Measurements from ENCODE around the gene ADAM8. TPM values are rescaled to one million over a fixed set of nuclear protein-coding genes. Genes with fewer than 3 reads are reported as not detected.

The ADAM8 gene
- total RNA-seq, 1 donor from 2014 or later, result 2.6 TPM

- peaks cover 71 to 81% (median 77%) of the 10 kb centered on the region in 3 donors for H3K36me3 ChIP-seq (ENCODE audit: control insufficient read depth in 3 of 3, insufficient read depth in 3 of 3, low read length in 3 of 3)
- no peak overlapping the region for H3K9ac ChIP-seq (ENCODE audit: low read depth in 1 of 3, low read length in 3 of 3)
- no peak overlapping the region for H3K27ac ChIP-seq (ENCODE audit: low read depth, low read length)
- no peak overlapping the region for H3K4me3 ChIP-seq (ENCODE audit: low read length in 3 of 3)
- no peaks in the 10 kb centered on the region for H3K27me3 ChIP-seq (ENCODE audit: control insufficient read depth in 3 of 3, insufficient read depth in 3 of 3, low read length in 3 of 3)
- H3K9me3 ChIP-seq (ENCODE audit: control insufficient read depth in 3 of 3, low read length in 3 of 3), result no peaks in the 10 kb centered on the region
- H3K4me1 ChIP-seq (ENCODE audit: control insufficient read depth in 3 of 3, insufficient read depth in 3 of 3, low read length in 3 of 3), result no peaks in the 10 kb centered on the region
These were observed 21.8 kb upstream of the ADAM8 start for GRCh38 chr10:133298466-133298865.

DNA sequence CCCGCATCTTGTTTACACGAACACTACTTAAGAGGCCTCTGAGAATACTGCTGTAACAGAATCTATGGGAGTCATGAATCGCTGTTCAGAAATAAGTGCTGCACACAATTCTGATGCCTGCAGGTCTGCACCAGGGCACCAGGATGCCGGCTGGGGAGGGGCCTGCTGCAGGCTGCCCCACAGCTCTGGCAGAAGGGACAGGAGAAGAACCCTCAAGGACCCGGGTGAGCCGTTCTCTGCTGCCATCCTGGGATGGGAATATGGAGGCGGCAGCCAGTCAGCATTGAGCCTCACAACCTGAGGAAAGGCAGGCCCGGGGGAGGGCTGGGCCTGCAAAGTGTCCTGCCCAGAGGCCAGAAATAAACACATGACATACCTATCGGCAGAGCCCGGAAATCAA lies 20.8 kb upstream of the ADAM8 start:
- H3K4me1 ChIP-seq (ENCODE audit: control insufficient read depth in 3 of 3, insufficient read depth in 3 of 3, low read length in 3 of 3), result no peaks in the 10 kb centered on the region
- H3K4me3 ChIP-seq (ENCODE audit: low read length in 3 of 3), result no peak overlapping the region
- H3K27ac ChIP-seq (ENCODE audit: low read depth, low read length), result no peak overlapping the region
- H3K36me3 ChIP-seq (ENCODE audit: control insufficient read depth in 3 of 3, insufficient read depth in 3 of 3, low read length in 3 of 3), result peaks cover 75 to 88% (median 84%) of the 10 kb centered on the region in 3 donors
- H3K9me3 ChIP-seq (ENCODE audit: control insufficient read depth in 3 of 3, low read length in 3 of 3), result no peaks in the 10 kb centered on the region
- H3K27me3 ChIP-seq (ENCODE audit: control insufficient read depth in 3 of 3, insufficient read depth in 3 of 3, low read length in 3 of 3), result no peaks in the 10 kb centered on the region
- H3K9ac ChIP-seq (ENCODE audit: low read depth in 1 of 3, low read length in 3 of 3), result no peak overlapping the region

DNA sequence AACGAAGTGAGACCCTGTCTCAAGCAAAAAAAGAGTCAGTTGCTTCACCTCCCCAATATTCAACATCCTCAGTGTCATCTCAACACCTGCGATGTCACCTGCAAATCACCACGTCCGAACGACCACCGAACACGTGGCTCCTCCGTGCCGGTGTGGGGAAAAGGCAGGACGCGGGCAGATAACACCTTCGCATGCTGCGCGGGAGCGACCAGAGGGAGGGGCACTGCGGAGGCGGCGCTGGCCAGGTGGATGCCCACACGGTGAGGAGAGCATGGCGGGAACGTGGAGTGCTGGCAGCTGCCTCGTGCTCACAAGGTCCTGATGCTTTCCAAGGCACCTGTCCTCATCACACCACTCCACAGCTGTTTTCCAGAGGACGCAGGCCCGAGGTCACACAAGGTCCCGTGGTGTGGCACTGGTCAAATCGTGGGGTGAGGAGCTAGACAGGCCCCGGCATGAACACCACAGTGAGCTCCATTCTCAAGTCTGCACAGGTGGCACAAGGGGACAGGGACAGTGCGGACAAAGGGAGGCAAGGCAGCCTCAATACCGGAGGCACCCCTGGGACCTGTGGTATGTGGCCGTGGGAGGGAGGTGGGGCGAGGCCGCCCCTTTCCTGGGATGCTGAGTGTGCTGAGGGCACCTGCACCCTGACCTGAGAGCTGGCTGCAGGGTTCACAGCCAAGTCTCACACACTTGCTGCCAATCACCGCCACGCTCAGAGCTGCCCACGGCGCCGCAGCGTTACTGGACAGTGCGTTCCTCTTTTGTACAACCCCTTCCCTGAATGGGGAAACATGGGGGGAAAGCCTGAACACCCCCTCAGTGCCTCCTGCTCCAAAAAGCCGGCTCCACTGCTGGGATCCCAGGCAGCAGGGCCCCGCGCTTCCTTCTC lies 19.0 kb upstream of the ADAM8 start:
- no peaks in the 10 kb centered on the region for H3K9me3 ChIP-seq (ENCODE audit: control insufficient read depth in 3 of 3, low read length in 3 of 3)
- no peak overlapping the region for H3K4me3 ChIP-seq (ENCODE audit: low read length in 3 of 3)
- H3K27ac ChIP-seq (ENCODE audit: low read depth, low read length), result no peak overlapping the region
- peaks cover 73 to 82% (median 77%) of the 10 kb centered on the region in 3 donors for H3K36me3 ChIP-seq (ENCODE audit: control insufficient read depth in 3 of 3, insufficient read depth in 3 of 3, low read length in 3 of 3)
- H3K9ac ChIP-seq (ENCODE audit: low read depth in 1 of 3, low read length in 3 of 3), result no peak overlapping the region
- H3K27me3 ChIP-seq (ENCODE audit: control insufficient read depth in 3 of 3, insufficient read depth in 3 of 3, low read length in 3 of 3), result no peaks in the 10 kb centered on the region
- no peaks in the 10 kb centered on the region for H3K4me1 ChIP-seq (ENCODE audit: control insufficient read depth in 3 of 3, insufficient read depth in 3 of 3, low read length in 3 of 3)

- Histone ChIP-seq H3K36me3 (ENCODE audit: control insufficient read depth in 3 of 3, insufficient read depth in 3 of 3, low read length in 3 of 3) (peaks cover 72 to 78% (median 73%) of the 10 kb centered on the region in 3 donors), H3K27me3 (ENCODE audit: control insufficient read depth in 3 of 3, insufficient read depth in 3 of 3, low read length in 3 of 3) (no peaks in the 10 kb centered on the region), H3K4me1 (ENCODE audit: control insufficient read depth in 3 of 3, insufficient read depth in 3 of 3, low read length in 3 of 3) (no peaks in the 10 kb centered on the region), H3K4me3 (ENCODE audit: low read length in 3 of 3) (no peak overlapping the region), H3K9ac (ENCODE audit: low read depth in 1 of 3, low read length in 3 of 3) (no peak overlapping the region), H3K9me3 (ENCODE audit: control insufficient read depth in 3 of 3, low read length in 3 of 3) (no peaks in the 10 kb centered on the region), H3K27ac (ENCODE audit: low read depth, low read length) (no peak overlapping the region)
These were observed 17.5 kb upstream of the ADAM8 start for GRCh38 chr10:133294189-133294588.

DNA sequence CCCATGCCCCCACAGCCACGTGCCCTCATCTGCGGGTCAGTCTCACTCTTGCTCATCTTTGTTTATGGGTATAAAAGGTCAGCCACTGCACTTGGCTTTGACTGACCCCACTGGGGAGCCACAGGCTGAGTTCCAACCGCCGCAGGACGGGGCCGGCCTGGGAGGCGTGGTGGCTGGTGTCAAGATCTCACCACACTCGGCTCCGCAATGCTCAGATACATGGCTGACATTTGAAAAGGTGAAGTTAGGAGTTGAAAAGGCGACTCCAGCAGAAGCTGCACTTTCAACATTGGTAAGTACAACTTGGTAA lies 17.1 kb upstream of the ADAM8 start:
- no peaks in the 10 kb centered on the region for H3K9me3 ChIP-seq (ENCODE audit: control insufficient read depth in 3 of 3, low read length in 3 of 3)
- H3K9ac ChIP-seq (ENCODE audit: low read depth in 1 of 3, low read length in 3 of 3), result no peak overlapping the region
- H3K27me3 ChIP-seq (ENCODE audit: control insufficient read depth in 3 of 3, insufficient read depth in 3 of 3, low read length in 3 of 3), result no peaks in the 10 kb centered on the region
- H3K4me1 ChIP-seq (ENCODE audit: control insufficient read depth in 3 of 3, insufficient read depth in 3 of 3, low read length in 3 of 3), result no peaks in the 10 kb centered on the region
- no peak overlapping the region for H3K4me3 ChIP-seq (ENCODE audit: low read length in 3 of 3)
- H3K36me3 ChIP-seq (ENCODE audit: control insufficient read depth in 3 of 3, insufficient read depth in 3 of 3, low read length in 3 of 3), result peaks cover 73 to 78% (median 73%) of the 10 kb centered on the region in 3 donors
- no peak overlapping the region for H3K27ac ChIP-seq (ENCODE audit: low read depth, low read length)

DNA sequence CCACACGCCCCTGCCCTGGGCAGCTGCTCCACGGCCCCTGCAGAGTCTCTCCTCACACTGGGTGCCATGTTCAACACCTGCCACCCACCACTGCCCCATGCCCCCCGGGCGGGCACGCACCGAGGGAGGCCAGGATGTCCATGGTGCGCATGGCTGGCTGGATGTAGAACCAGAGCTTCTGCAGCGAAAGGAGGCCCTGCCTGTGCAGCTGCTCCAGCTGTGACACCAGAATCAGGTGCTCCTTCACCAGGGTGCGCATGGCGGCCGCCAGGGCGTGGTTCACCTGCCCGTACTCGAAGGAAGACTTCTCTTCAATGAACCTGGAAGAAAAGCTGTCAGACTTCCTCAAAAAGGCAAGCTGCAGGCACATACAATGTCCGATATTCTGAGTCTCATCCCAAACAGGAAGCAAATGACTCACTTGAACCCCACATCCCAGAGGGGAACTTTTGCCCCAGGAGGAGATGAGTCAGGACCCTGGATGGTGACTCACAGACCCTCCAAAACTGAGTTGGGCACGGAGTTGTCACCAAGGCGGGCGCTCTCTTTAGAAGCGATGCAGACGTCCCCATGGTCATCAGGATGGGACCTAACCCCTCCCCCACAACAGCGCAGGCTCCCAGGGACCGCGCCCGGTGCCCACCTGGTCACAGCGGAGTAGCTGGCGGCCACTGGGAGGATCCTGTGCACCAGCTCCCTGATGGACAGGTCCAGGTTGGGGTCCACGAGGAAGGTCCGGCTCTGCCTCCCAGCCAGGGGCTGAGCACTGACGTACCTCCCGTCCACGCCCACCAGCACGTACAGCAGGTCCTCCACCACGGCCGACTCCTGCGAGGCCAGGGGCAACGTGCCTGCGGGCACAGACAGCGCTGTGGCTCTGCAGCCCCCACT lies 16.5 kb upstream of the ADAM8 start:
- Histone ChIP-seq H3K27me3 (ENCODE audit: control insufficient read depth in 3 of 3, insufficient read depth in 3 of 3, low read length in 3 of 3) (no peaks in the 10 kb centered on the region), H3K4me3 (ENCODE audit: low read length in 3 of 3) (no peak overlapping the region), H3K27ac (ENCODE audit: low read depth, low read length) (no peak overlapping the region), H3K36me3 (ENCODE audit: control insufficient read depth in 3 of 3, insufficient read depth in 3 of 3, low read length in 3 of 3) (peaks cover 72 to 77% (median 72%) of the 10 kb centered on the region in 3 donors), H3K9ac (ENCODE audit: low read depth in 1 of 3, low read length in 3 of 3) (no peak overlapping the region), H3K9me3 (ENCODE audit: control insufficient read depth in 3 of 3, low read length in 3 of 3) (no peaks in the 10 kb centered on the region), H3K4me1 (ENCODE audit: control insufficient read depth in 3 of 3, insufficient read depth in 3 of 3, low read length in 3 of 3) (no peaks in the 10 kb centered on the region)

DNA sequence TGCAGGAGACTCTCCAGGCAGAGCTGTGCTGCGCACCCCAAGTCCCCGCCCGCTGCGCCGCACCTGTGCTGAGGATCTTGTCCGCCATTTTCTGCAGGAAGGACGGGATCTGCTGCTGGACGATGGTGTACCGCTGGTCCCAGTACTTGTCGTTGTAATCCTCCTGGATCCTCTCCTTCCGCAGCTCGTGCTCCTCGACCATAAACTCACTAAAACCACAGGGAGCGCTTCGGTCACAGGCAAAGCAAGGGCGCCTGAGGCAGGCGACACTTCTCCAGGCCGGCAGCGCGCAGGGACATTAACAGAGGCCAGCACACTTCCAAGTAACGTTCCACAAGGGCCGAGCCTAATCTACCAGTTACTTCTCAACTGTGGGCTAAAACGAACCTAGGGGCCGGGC lies 13.1 kb upstream of the ADAM8 start:
- Histone ChIP-seq H3K27me3 (ENCODE audit: control insufficient read depth in 3 of 3, insufficient read depth in 3 of 3, low read length in 3 of 3) (no peaks in the 10 kb centered on the region), H3K9me3 (ENCODE audit: control insufficient read depth in 3 of 3, low read length in 3 of 3) (no peaks in the 10 kb centered on the region), H3K36me3 (ENCODE audit: control insufficient read depth in 3 of 3, insufficient read depth in 3 of 3, low read length in 3 of 3) (peaks cover 71 to 77% (median 71%) of the 10 kb centered on the region in 3 donors), H3K9ac (ENCODE audit: low read depth in 1 of 3, low read length in 3 of 3) (no peak overlapping the region), H3K4me1 (ENCODE audit: control insufficient read depth in 3 of 3, insufficient read depth in 3 of 3, low read length in 3 of 3) (no peaks in the 10 kb centered on the region), H3K4me3 (ENCODE audit: low read length in 3 of 3) (no peak overlapping the region), H3K27ac (ENCODE audit: low read depth, low read length) (no peak overlapping the region)

DNA sequence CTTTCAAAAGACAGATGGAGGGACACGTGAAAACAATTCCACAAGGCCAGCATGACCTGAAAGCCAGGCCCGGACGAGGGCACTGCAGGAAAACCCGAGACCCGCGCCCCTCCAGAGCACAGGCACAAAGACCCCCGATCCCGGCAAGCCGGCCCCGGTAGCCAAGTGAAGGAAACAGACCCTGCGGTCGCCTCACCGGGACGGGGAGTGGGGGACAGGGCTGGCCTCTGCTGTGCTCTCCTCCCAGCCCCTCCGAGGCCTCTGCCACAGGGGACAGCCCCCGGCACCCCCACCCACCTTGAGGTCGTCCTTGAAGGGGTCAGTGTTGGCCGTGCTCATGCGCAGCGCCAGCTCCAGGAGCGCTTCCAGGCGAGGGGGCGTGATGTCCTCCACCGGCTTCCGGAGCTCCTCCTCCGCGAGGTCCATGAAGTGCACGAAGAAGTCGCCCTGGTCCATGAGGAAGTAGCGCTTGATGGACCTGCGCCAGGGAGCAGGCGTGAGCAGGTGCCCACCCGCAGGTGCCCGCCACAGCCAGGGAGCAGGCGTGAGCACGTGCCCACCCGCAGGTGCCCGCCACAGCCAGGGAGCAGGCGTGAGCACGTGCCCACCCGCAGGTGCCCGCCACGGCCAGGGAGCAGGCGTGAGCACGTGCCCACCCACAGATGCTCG lies 11.3 kb upstream of the ADAM8 start:
- no peaks in the 10 kb centered on the region for H3K9me3 ChIP-seq (ENCODE audit: control insufficient read depth in 3 of 3, low read length in 3 of 3)
- no peaks in the 10 kb centered on the region for H3K4me1 ChIP-seq (ENCODE audit: control insufficient read depth in 3 of 3, insufficient read depth in 3 of 3, low read length in 3 of 3)
- H3K36me3 ChIP-seq (ENCODE audit: control insufficient read depth in 3 of 3, insufficient read depth in 3 of 3, low read length in 3 of 3), result peaks cover 73 to 76% (median 75%) of the 10 kb centered on the region in 3 donors
- no peak overlapping the region for H3K9ac ChIP-seq (ENCODE audit: low read depth in 1 of 3, low read length in 3 of 3)
- no peak overlapping the region for H3K4me3 ChIP-seq (ENCODE audit: low read length in 3 of 3)
- H3K27ac ChIP-seq (ENCODE audit: low read depth, low read length), result no peak overlapping the region
- no peaks in the 10 kb centered on the region for H3K27me3 ChIP-seq (ENCODE audit: control insufficient read depth in 3 of 3, insufficient read depth in 3 of 3, low read length in 3 of 3)

DNA sequence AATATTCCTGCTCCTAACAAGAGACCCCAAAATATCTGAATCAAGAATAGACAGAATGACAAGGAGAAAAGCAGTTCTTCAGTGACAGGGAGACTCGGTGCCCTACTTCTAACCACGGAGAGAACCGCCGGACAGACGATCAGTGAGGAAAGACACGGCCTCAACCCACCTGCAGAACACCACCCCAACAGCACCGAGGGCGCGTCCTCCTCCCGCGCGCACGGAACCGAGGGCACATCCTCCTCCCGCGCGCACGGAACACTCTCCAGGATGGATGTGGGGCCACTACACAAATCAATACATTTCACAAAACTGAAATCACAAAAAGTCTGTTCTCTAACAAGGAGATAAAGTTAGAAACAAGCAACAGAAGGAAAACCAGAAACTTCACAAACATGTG lies 9.7 kb upstream of the ADAM8 start:
- Histone ChIP-seq H3K27me3 (ENCODE audit: control insufficient read depth in 3 of 3, insufficient read depth in 3 of 3, low read length in 3 of 3) (no peaks in the 10 kb centered on the region), H3K9me3 (ENCODE audit: control insufficient read depth in 3 of 3, low read length in 3 of 3) (no peaks in the 10 kb centered on the region), H3K27ac (ENCODE audit: low read depth, low read length) (no peak overlapping the region), H3K9ac (ENCODE audit: low read depth in 1 of 3, low read length in 3 of 3) (no peak overlapping the region), H3K36me3 (ENCODE audit: control insufficient read depth in 3 of 3, insufficient read depth in 3 of 3, low read length in 3 of 3) (peaks cover 82 to 83% (median 83%) of the 10 kb centered on the region in 3 donors), H3K4me1 (ENCODE audit: control insufficient read depth in 3 of 3, insufficient read depth in 3 of 3, low read length in 3 of 3) (no peaks in the 10 kb centered on the region), H3K4me3 (ENCODE audit: low read length in 3 of 3) (no peak overlapping the region)
